ENCODE results near the gene ZNF423.
A peak's percentile ranks its signal among the peaks of the same experiment; 100 is the strongest.

ZNF423 gene

DNA sequence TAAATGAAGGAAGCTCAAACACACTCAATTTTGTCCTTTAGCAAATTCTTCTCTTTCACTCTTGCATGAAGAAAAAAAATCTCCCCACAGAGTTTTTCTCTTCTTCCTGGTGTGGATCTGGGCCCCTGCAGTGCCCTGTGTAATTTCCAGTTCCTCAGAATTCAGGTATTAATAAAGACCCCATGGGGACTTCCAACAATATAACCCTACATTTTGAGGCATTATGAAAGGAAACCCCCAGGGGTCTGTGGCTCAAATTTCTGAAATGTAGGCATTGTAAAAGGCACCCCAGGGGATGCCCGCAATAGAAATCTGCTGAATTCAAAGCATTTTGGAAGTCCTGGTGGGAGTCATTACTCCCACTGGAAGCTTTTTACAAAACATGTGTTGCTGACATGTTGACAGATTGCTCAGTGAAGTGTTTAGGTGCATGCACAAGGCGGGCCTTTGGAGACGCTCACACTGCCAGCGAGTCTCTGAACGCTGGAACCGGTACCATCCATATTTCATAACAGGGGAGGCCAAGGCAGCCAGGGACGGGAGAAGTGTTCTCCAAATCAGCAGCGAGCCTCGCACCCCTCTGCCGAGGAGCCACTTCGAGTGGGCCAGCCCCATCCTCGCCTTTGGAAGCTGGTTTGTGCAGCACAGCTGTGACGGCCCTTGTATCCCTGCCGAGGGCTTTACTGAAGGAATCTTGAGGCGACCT, 154.0 kb downstream of the ZNF423 start:
- Histone ChIP-seq H3K27me3 (ENCODE audit: control insufficient read depth, insufficient read depth, low read length) (no peaks in the 10 kb centered on the region), H3K27ac (no peak overlapping the region), H3K9ac (no peak overlapping the region), H2AFZ (peak overlapping the region; percentile 53), H3K9me3 (ENCODE audit: control insufficient read depth, low read length) (no peaks in the 10 kb centered on the region), H3K36me3 (ENCODE audit: control insufficient read depth, insufficient read depth, low read length) (no peaks in the 10 kb centered on the region), H3K4me3 (ENCODE audit: low read depth, low read length) (no peak overlapping the region), H3K4me1 (peaks cover 4% of the 10 kb centered on the region), H3K4me2 (ENCODE audit: low read length) (peak overlapping the region; percentile 34), H3K79me2 (no peaks in the 10 kb centered on the region)
- TF ChIP-seq, protein P1, sequence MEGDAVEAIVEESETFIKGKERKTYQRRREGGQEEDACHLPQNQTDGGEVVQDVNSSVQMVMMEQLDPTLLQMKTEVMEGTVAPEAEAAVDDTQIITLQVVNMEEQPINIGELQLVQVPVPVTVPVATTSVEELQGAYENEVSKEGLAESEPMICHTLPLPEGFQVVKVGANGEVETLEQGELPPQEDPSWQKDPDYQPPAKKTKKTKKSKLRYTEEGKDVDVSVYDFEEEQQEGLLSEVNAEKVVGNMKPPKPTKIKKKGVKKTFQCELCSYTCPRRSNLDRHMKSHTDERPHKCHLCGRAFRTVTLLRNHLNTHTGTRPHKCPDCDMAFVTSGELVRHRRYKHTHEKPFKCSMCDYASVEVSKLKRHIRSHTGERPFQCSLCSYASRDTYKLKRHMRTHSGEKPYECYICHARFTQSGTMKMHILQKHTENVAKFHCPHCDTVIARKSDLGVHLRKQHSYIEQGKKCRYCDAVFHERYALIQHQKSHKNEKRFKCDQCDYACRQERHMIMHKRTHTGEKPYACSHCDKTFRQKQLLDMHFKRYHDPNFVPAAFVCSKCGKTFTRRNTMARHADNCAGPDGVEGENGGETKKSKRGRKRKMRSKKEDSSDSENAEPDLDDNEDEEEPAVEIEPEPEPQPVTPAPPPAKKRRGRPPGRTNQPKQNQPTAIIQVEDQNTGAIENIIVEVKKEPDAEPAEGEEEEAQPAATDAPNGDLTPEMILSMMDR (IDR thresholded peaks at IDR 0.05), result no peak

DNA sequence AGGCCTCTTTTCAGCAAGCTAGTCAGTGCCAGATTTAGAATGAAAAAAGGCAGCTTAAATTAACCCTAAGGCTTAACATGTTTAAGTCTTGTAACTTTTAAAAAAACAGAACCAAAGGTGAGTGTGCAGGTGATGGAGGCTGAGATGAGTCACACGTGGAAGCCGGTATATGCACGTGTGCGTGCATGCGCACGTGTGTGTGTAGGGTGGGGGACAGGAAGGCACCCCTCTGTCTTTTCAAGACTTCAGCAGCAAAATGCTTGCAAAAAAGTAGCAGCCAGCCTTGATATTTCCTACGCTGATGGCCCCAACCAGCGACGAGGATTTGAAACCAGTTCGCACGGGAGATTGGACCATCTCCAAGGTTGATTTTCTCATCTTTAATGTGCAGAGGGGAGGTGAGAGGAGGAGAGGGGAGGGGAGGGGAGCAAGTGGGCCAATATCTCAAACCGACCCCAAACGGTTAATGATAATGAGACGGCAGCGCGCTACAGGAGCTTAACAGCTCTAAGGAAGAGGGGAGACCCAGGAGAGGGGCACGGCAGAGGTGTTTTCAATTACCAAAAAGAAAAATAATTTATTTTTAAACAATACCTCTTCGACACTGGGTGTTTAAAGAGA, 154.7 kb downstream of the ZNF423 start:
- peaks cover 4% of the 10 kb centered on the region for H3K4me1 ChIP-seq
- no peak overlapping the region for H3K27ac ChIP-seq

DNA sequence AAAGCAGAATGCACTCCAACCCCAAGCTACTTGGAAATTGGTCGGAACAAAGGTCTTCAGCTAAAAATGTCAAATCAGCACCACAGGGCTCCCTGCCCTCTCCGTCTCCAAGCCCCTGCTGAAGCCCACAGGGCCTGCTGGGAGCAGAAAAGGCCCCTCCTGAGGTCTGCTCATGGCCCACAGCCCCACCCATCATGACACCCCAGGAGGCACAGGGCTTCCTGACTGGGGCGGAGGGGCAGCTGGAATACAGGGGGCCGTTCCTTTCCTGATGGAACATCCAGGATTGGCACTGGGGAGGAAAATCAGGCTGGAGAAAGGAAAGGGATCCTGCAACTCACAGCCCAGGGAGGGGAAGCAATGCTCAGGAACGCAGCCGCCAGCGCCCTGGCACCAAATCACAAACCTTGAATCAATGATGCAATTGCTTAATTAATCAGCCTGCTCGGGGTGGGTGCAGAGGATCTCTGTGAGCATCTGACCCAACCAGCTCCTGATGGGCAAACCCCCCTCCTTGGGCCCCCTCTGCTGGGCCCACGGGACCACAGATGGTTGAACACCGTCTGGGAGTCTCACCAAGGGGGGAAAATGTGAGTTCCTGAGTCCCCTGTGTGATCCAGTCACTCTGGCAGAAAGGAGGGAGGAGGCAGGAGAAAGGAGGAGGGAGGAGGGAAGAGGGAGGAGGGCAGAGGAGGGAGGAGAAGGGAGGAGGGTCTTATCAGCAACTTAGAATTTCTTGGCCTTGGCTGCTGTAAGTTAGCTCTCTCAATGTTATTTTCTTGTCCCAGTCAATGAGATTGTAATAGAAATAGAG, 155.5 kb downstream of the ZNF423 start:
- Histone ChIP-seq H3K4me2 (ENCODE audit: low read length) (no peak overlapping the region), H2AFZ (no peak overlapping the region), H3K27me3 (ENCODE audit: control insufficient read depth, insufficient read depth, low read length) (no peaks in the 10 kb centered on the region), H3K27ac (no peak overlapping the region), H3K36me3 (ENCODE audit: control insufficient read depth, insufficient read depth, low read length) (no peaks in the 10 kb centered on the region), H3K9me3 (ENCODE audit: control insufficient read depth, low read length) (no peaks in the 10 kb centered on the region), H3K9ac (no peak overlapping the region), H3K4me3 (ENCODE audit: low read depth, low read length) (no peak overlapping the region), H3K4me1 (peaks cover 4% of the 10 kb centered on the region), H3K79me2 (no peaks in the 10 kb centered on the region)
- TF ChIP-seq, protein P1 (IDR thresholded peaks at IDR 0.05), result no peak

More for the DNA sequence above, 154.7 kb downstream of the ZNF423 start:
- Histone ChIP-seq H3K4me3 (ENCODE audit: low read depth, low read length) (no peak overlapping the region), H3K79me2 (no peaks in the 10 kb centered on the region), H3K27me3 (ENCODE audit: control insufficient read depth, insufficient read depth, low read length) (no peaks in the 10 kb centered on the region), H3K4me2 (ENCODE audit: low read length) (peak overlapping the region; percentile 34), H3K36me3 (ENCODE audit: control insufficient read depth, insufficient read depth, low read length) (no peaks in the 10 kb centered on the region), H3K9me3 (ENCODE audit: control insufficient read depth, low read length) (no peaks in the 10 kb centered on the region), H3K9ac (no peak overlapping the region), H2AFZ (peak overlapping the region; percentile 19)
- TF ChIP-seq, protein P1 (IDR thresholded peaks at IDR 0.05), result no peak

DNA sequence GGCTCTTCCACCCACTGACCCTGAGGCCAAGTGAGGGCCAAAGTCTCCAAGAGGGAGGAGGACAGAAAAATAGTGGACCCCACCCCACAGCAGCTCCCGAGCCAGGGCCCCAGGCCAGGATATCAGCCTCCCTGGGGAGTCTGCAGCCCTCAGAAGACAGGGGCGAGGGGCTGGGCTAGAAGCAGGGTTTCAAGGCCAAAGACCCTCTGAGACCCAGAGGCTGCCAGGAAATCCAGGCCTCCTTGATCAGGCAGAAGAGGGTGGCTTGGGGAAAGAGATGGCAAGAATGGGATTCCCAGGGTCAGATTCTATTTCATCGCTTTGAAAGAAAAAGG, 156.1 kb downstream of the ZNF423 start:
- peak overlapping the region; percentile 20 for H3K27ac ChIP-seq
- H3K4me2 ChIP-seq (ENCODE audit: low read length), result no peak overlapping the region
- TF ChIP-seq, protein P1 (IDR thresholded peaks at IDR 0.05), result no peak
- no peak overlapping the region for H3K9ac ChIP-seq
- no peaks in the 10 kb centered on the region for H3K27me3 ChIP-seq (ENCODE audit: control insufficient read depth, insufficient read depth, low read length)
- no peak overlapping the region for H3K4me3 ChIP-seq (ENCODE audit: low read depth, low read length)
- no peaks in the 10 kb centered on the region for H3K36me3 ChIP-seq (ENCODE audit: control insufficient read depth, insufficient read depth, low read length)
- H3K4me1 ChIP-seq, result peaks cover 4% of the 10 kb centered on the region
- H3K9me3 ChIP-seq (ENCODE audit: control insufficient read depth, low read length), result no peaks in the 10 kb centered on the region
- H2AFZ ChIP-seq, result no peak overlapping the region
- H3K79me2 ChIP-seq, result no peaks in the 10 kb centered on the region
